A673 (cell line): ENCODE results near the gene SNTB2.

Experiments used
- EZH2 ChIP-seq: fragments of 200-600 bp; sonication (generic); IDR thresholded peaks from 2 replicates; pipeline ENCODE4 v1.6.1; 2017; ENCODE audit warnings: borderline replicate concordance, low read depth, mild to moderate bottlenecking, mixed read lengths, antibody characterized with exemption, low read length; ENCODE audit not compliant: poor library complexity, severe bottlenecking
- TF ChIP-seq, protein P1 (sequence below): fragments of 300-800, 200-600 bp; sonication (generic); conservative IDR thresholded peaks from 2 replicates; pipeline ENCODE4 v1.5.1; 2017; ENCODE audit warnings: low read depth, mild to moderate bottlenecking, antibody characterized with exemption, low read length, moderate library complexity, mixed read lengths

DNA sequence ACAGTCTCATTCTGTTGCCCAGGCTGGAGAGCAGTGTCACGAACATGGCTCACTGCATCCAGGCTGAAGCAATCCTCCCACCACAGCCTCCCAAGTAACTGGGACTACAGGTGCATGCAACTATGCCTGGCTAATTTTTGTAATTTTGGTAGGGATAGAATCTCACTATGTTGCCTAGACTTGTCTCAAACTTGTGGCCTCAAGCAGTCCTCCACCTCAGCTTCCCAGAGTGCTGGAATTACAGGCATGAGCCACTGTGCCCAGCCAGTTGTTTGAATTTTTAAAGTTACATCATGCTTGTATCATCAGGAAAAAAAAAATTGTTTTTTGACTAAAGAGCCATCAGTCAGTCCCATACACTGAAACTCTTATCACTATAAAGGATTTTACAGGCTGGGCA lies 107.1 kb downstream of the SNTB2 start:
- TF ChIP-seq EZH2 = no peak
- TF ChIP-seq, protein P1, sequence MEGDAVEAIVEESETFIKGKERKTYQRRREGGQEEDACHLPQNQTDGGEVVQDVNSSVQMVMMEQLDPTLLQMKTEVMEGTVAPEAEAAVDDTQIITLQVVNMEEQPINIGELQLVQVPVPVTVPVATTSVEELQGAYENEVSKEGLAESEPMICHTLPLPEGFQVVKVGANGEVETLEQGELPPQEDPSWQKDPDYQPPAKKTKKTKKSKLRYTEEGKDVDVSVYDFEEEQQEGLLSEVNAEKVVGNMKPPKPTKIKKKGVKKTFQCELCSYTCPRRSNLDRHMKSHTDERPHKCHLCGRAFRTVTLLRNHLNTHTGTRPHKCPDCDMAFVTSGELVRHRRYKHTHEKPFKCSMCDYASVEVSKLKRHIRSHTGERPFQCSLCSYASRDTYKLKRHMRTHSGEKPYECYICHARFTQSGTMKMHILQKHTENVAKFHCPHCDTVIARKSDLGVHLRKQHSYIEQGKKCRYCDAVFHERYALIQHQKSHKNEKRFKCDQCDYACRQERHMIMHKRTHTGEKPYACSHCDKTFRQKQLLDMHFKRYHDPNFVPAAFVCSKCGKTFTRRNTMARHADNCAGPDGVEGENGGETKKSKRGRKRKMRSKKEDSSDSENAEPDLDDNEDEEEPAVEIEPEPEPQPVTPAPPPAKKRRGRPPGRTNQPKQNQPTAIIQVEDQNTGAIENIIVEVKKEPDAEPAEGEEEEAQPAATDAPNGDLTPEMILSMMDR = no peak
